Astrocyte (in vitro differentiated cells and primary cell): Measurements from ENCODE around the gene NDUFAF8. TPM values are rescaled to one million over a fixed set of nuclear protein-coding genes. Genes with fewer than 3 reads are reported as not detected.

ENCODE experiments used
- DNase-seq: peaks from one replicate; pipeline ENCODE4 v3.0.0-alpha.2; 2010; ENCODE audit warnings: low read depth
- FAIRE-seq: peaks from 2 replicates; lab custom pipeline; 2011; peaks lifted over from hg19 to GRCh38; lab: Jason Lieb, UNC
- H2AFZ ChIP-seq: 2 replicates; pipeline ENCODE4 v1.6.0; 2012; ENCODE audit warnings: low read depth, low read length, inconsistent platforms
- H3K27ac ChIP-seq: 2 replicates; pipeline ENCODE4 v1.5.1; 2011; ENCODE audit warnings: low read depth, low read length, inconsistent platforms
- H3K27me3 ChIP-seq: 2 replicates; pipeline ENCODE4 v1.6.0; 2011; ENCODE audit warnings: low read length, inconsistent platforms; ENCODE audit not compliant: insufficient read depth
- H3K36me3 ChIP-seq: 2 replicates; pipeline ENCODE4 v1.5.1; 2011; ENCODE audit warnings: low read length, inconsistent platforms; ENCODE audit not compliant: insufficient read depth
- H3K4me1 ChIP-seq: 2 replicates; pipeline ENCODE4 v1.5.1; 2011; ENCODE audit warnings: low read length, inconsistent platforms; ENCODE audit not compliant: insufficient read depth
- H3K4me2 ChIP-seq: 2 replicates; pipeline ENCODE4 v1.6.0; 2012; ENCODE audit warnings: low read length, inconsistent platforms
- H3K4me3 ChIP-seq: 2 replicates; pipeline ENCODE4 v1.5.1; 2011; ENCODE audit warnings: low read depth, mild to moderate bottlenecking, low read length, inconsistent platforms; ENCODE audit not compliant: insufficient read depth
- H3K79me2 ChIP-seq: 2 replicates; pipeline ENCODE4 v1.6.0; 2012; ENCODE audit warnings: mild to moderate bottlenecking, low read length, inconsistent platforms; ENCODE audit not compliant: insufficient read depth
- H3K9ac ChIP-seq: 2 replicates; pipeline ENCODE4 v1.6.0; 2012; ENCODE audit warnings: mild to moderate bottlenecking, low read length, inconsistent platforms
- H3K9me3 ChIP-seq: 2 replicates; pipeline ENCODE4 v1.5.1; 2012; ENCODE audit warnings: low read depth, mild to moderate bottlenecking, low read length, inconsistent platforms; ENCODE audit not compliant: insufficient read depth
- H4K20me1 ChIP-seq: 2 replicates; pipeline ENCODE4 v1.6.0; 2012; ENCODE audit warnings: low read length, inconsistent platforms; ENCODE audit not compliant: insufficient read depth
- H3K27ac Mint-ChIP-seq: one replicate; pipeline ENCODE4 v1.8.0; 2021; ENCODE audit warnings: mild to moderate bottlenecking, mixed read lengths; ENCODE audit not compliant: unreplicated experiment
- H3K27me3 Mint-ChIP-seq: one replicate; pipeline ENCODE4 v1.8.0; 2021; ENCODE audit warnings: low read depth, mixed read lengths; ENCODE audit not compliant: unreplicated experiment
- H3K36me3 Mint-ChIP-seq: one replicate; pipeline ENCODE4 v1.8.0; 2021; ENCODE audit warnings: low read depth, mixed read lengths; ENCODE audit not compliant: unreplicated experiment
- H3K4me1 Mint-ChIP-seq: one replicate; pipeline ENCODE4 v1.8.0; 2021; ENCODE audit warnings: low read depth, mixed read lengths; ENCODE audit not compliant: unreplicated experiment
- H3K4me3 Mint-ChIP-seq: one replicate; pipeline ENCODE4 v1.8.0; 2021; ENCODE audit warnings: mild to moderate bottlenecking, moderate library complexity, mixed read lengths; ENCODE audit not compliant: unreplicated experiment
- H3K9me3 Mint-ChIP-seq: one replicate; pipeline ENCODE4 v1.8.0; 2021; ENCODE audit warnings: mild to moderate bottlenecking, mixed read lengths; ENCODE audit not compliant: unreplicated experiment
- CTCF ChIP-seq: IDR thresholded peaks from 2 replicates; pipeline ENCODE4 v1.5.1; 2011; ENCODE audit warnings: low read depth, mild to moderate bottlenecking, inconsistent platforms, low read length, moderate library complexity; ENCODE audit not compliant: insufficient read depth
- EZH2 ChIP-seq: IDR thresholded peaks from 2 replicates; pipeline ENCODE4 v1.6.1; 2012; ENCODE audit warnings: mild to moderate bottlenecking, low read length, inconsistent platforms; ENCODE audit not compliant: insufficient read depth
- total RNA-seq: library from RNA; stranded (reverse); gene quantifications from 2 replicates; pipeline ENCODE4 v1.2.1, GENCODE V29; 2021

Gene NDUFAF8
- total RNA-seq, 1 donor from 2014 or later, result 67.2 TPM

DNA sequence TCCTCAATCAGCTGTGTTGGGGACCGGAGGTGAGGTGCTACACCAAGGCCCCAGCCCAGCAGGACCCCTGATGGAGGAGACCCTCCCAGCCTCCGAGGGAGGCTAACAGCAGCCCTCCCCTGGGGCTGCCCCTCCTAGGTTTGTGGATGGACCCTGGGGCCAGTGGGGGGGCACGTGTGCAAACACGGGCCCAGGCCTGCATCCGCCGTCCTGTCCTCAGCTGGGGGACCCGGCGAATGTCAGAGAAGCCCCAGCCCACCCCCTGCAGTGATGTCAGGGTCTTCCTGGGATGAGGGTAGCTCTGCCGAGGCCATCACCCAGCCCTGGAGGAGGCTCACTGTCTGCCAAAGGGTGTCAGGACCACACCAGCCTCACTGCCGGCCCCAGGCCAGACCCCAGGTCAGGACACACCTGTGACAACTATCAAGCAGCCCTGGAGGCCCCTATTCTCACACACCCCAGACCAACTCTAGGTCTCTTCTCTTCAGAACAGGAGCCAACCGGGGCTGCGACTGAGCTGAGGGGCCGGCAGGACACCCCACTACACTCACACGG is 43.1 kb upstream of the NDUFAF8 start:
- Histone ChIP-seq H4K20me1 (no peaks in the 10 kb centered on the region), H3K4me3 (no peak overlapping the region), H2AFZ (no peak overlapping the region), H3K36me3 (no peaks in the 10 kb centered on the region), H3K4me2 (no peak overlapping the region), H3K79me2 (no peaks in the 10 kb centered on the region), H3K9ac (no peak overlapping the region), H3K9me3 (no peaks in the 10 kb centered on the region), H3K4me1 (no peaks in the 10 kb centered on the region), H3K27ac (no peak overlapping the region), H3K27me3 (no peaks in the 10 kb centered on the region)
- Mint-ChIP-seq H3K9me3 (no peaks in the 10 kb centered on the region), H3K27ac (no peak overlapping the region), H3K27me3 (no peaks in the 10 kb centered on the region), H3K4me3 (no peak overlapping the region), H3K36me3 (peaks cover 3% of the 10 kb centered on the region), H3K4me1 (no peaks in the 10 kb centered on the region)
- FAIRE-seq (no peak), DNase-seq (no peak)
- TF ChIP-seq EZH2 (no peak), CTCF (no peak)

DNA sequence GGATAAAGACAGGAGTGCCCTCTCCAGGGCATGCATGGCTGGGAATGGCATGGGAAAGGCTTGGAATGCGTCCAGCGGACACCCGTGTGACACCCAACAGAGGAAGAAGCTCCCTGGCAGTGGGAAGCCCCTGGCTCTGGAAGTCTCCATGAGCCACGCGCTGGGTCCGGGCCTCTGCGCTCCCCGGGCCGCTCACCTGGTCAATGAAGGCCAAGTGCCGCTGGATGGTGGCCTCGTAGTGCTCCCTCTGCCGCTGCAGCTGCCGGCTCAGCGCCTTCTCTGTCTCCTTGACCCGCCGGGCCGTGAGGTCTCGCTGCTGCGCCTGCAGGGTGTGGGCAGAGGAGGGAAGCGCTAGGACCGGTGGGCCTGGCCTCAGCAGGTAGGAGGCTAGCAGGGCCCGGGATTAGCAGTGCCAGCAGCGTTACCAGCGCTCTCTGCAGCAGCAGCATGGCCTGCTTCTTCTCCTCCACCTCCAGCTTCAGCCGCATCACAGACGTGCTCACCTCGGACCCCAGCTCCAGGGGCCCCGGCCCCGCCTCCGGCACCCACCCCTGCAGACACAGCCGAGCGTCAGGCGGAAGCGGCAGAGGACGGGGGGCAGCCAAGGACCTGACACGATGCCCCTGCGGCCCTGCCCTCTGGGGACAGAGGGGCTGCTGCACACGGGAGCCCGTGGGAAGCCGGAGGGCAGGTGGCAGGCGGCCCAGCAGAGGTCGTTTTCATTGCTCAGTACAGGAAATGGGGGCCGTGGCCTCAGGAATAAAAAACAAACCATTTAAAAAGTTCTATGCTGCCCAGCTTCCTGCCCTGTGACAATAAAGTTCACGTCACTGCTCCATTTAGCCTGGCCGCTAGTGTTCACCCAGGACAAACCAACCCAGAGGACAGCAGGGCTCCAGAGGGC is 42.4 kb upstream of the NDUFAF8 start:
- H3K4me1 Mint-ChIP-seq, result no peaks in the 10 kb centered on the region
- Histone ChIP-seq H3K79me2 (no peaks in the 10 kb centered on the region), H3K27ac (no peak overlapping the region), H3K36me3 (no peaks in the 10 kb centered on the region), H3K4me1 (no peaks in the 10 kb centered on the region), H2AFZ (no peak overlapping the region), H3K9ac (no peak overlapping the region), H4K20me1 (no peaks in the 10 kb centered on the region), H3K9me3 (no peaks in the 10 kb centered on the region), H3K4me3 (no peak overlapping the region), H3K27me3 (no peaks in the 10 kb centered on the region), H3K4me2 (no peak overlapping the region)
- no peaks in the 10 kb centered on the region for H3K27me3 Mint-ChIP-seq
- H3K27ac Mint-ChIP-seq, result no peak overlapping the region
- DNase-seq (no peak), FAIRE-seq (no peak)
- TF ChIP-seq EZH2 (no peak), CTCF (no peak)
- H3K9me3 Mint-ChIP-seq, result no peaks in the 10 kb centered on the region
- H3K36me3 Mint-ChIP-seq, result peaks cover 3% of the 10 kb centered on the region
- no peak overlapping the region for H3K4me3 Mint-ChIP-seq

DNA sequence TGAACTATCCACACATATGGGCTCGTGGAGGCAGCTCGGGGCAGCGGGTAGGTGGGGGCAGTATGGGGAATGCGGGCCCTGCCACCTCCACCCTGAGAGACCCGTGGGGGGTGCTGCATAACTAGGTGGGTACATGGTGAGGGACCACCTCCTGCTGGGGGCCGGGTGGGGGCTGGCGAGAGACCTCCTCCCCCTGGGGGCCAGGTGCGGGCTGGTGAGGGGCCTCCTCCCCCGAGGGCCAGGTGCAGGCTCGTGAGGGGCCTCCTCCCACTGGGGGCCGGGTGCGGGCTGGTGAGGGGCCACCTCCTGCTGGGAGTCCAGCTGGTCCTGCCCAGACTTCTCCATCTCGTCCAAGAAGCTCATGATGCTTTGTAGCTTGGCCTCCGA is 41.7 kb upstream of the NDUFAF8 start:
- Mint-ChIP-seq H3K4me3 (no peak overlapping the region), H3K9me3 (no peaks in the 10 kb centered on the region), H3K27ac (no peak overlapping the region), H3K27me3 (no peaks in the 10 kb centered on the region), H3K36me3 (peaks cover 3% of the 10 kb centered on the region), H3K4me1 (no peaks in the 10 kb centered on the region)
- Histone ChIP-seq H3K4me3 (no peak overlapping the region), H3K36me3 (no peaks in the 10 kb centered on the region), H2AFZ (no peak overlapping the region), H3K79me2 (no peaks in the 10 kb centered on the region), H3K27ac (no peak overlapping the region), H3K27me3 (no peaks in the 10 kb centered on the region), H3K4me2 (no peak overlapping the region), H3K4me1 (no peaks in the 10 kb centered on the region), H3K9me3 (no peaks in the 10 kb centered on the region), H4K20me1 (no peaks in the 10 kb centered on the region), H3K9ac (no peak overlapping the region)
- FAIRE-seq (no peak), DNase-seq (no peak)
- TF ChIP-seq EZH2 (no peak), CTCF (no peak)
